Smooth muscle cell (in vitro differentiated cells): Measurements from ENCODE around the gene TCAF1. TPM values are rescaled to one million over a fixed set of nuclear protein-coding genes. Genes with fewer than 3 reads are reported as not detected.

ENCODE experiments used
- DNase-seq: peaks from one replicate; lab custom pipeline; 2025; ENCODE audit not compliant: unreplicated experiment; lab: John Stamatoyannopoulos, UW
- H2AFZ ChIP-seq: fragments of 200-600 bp; sonication (generic); 2 replicates; pipeline ENCODE4 v1.6.0; 2016; ENCODE audit warnings: antibody characterized with exemption, low read depth, mild to moderate bottlenecking
- H3F3A ChIP-seq: fragments of 200-600 bp; sonication (generic); 2 replicates; pipeline ENCODE4 v1.6.0; 2017; ENCODE audit warnings: antibody characterized with exemption, low read depth
- H3K27ac ChIP-seq: fragments of 200-600 bp; sonication (generic); 2 replicates; pipeline ENCODE4 v1.5.1; 2016; ENCODE audit warnings: low read depth, mild to moderate bottlenecking
- H3K27me3 ChIP-seq: fragments of 200-600 bp; sonication (generic); 2 replicates; pipeline ENCODE4 v1.6.1; 2016; ENCODE audit warnings: low read depth, mild to moderate bottlenecking
- H3K36me3 ChIP-seq: fragments of 200-600 bp; sonication (generic); 2 replicates; pipeline ENCODE4 v1.5.1; 2016; ENCODE audit warnings: low read depth
- H3K4me1 ChIP-seq: fragments of 200-600 bp; sonication (generic); 2 replicates; pipeline ENCODE4 v1.5.1; 2016; ENCODE audit warnings: low read depth
- H3K4me2 ChIP-seq: fragments of 200-600 bp; sonication (generic); 2 replicates; pipeline ENCODE4 v1.6.0; 2016; ENCODE audit warnings: mild to moderate bottlenecking
- H3K4me3 ChIP-seq: fragments of 200-600 bp; sonication (generic); 2 replicates; pipeline ENCODE4 v1.5.1; 2016; ENCODE audit warnings: mild to moderate bottlenecking
- H3K79me2 ChIP-seq: fragments of 200-600 bp; sonication (generic); 2 replicates; pipeline ENCODE4 v1.6.0; 2016; ENCODE audit warnings: low read depth, mild to moderate bottlenecking
- H3K9ac ChIP-seq: fragments of 200-600 bp; sonication (generic); 2 replicates; pipeline ENCODE4 v1.6.0; 2016; ENCODE audit warnings: low read depth
- H3K9me3 ChIP-seq: fragments of 200-600 bp; sonication (generic); replicated peaks from 2 replicates; pipeline ENCODE4 v1.5.1; 2016; ENCODE audit warnings: low read depth
- H4K20me1 ChIP-seq: fragments of 200-600 bp; sonication (generic); 2 replicates; pipeline ENCODE4 v1.6.0; 2016; ENCODE audit warnings: low read depth
- CTCF ChIP-seq: fragments of 200-600 bp; sonication (generic); IDR thresholded peaks from 2 replicates; pipeline ENCODE4 v1.5.1; 2017; ENCODE audit warnings: borderline replicate concordance, mild to moderate bottlenecking, antibody characterized with exemption; ENCODE audit not compliant: insufficient read depth, poor library complexity, severe bottlenecking
- WGBS: methylation state at CpG from one replicate; pipeline ENCODE4 v1.1.7; 2016; ENCODE audit warnings: low lambda C conversion rate; 5-methylcytosine and 5-hydroxymethylcytosine counted together
- polyA plus RNA-seq: library from polyadenylated mRNA; unstranded; fragments of >200 nt; fragmentation: Nextera tagmentation; extraction: Ambion mirVana; gene quantifications from 2 replicates; pipeline ENCODE4 v1.2.1, GENCODE V29; 2016
- total RNA-seq: library from RNA; depleted of rRNA; stranded (reverse); fragments of >200 nt; gene quantifications from 2 replicates; pipeline ENCODE4 v1.2.3, GENCODE V29; 2014

Gene TCAF1
- total and polyA plus RNA-seq, 2 experiments from 2014 or later: 147 to 177 TPM

GRCh38 chr7:143884241-143884968 is 17.6 kb downstream of the TCAF1 start:
- H3K27ac ChIP-seq: peak overlapping the region; percentile 85
- no peaks in the 10 kb centered on the region for H3K36me3 ChIP-seq
- peaks cover 20% of the 10 kb centered on the region for H3F3A ChIP-seq
- no peak for DNase-seq
- H2AFZ ChIP-seq: peak overlapping the region; percentile 56
- peaks cover 82% of the 10 kb centered on the region for H3K79me2 ChIP-seq
- H3K9ac ChIP-seq: peak overlapping the region; percentile 78
- peak overlapping the region; percentile 94 for H3K4me2 ChIP-seq
- no peaks in the 10 kb centered on the region for H3K27me3 ChIP-seq
- H3K4me1 ChIP-seq: peaks cover 32% of the 10 kb centered on the region
- no peaks in the 10 kb centered on the region for H3K9me3 ChIP-seq
- 21% methylated on average over 11 of the region's 11 CpGs for WGBS
- H4K20me1 ChIP-seq: peaks cover 30% of the 10 kb centered on the region
- no peak for TF ChIP-seq CTCF
- H3K4me3 ChIP-seq: peak overlapping the region; percentile 89

GRCh38 chr7:143882604-143883078 is 19.3 kb downstream of the TCAF1 start:
- DNase-seq: peak; percentile 46
- Histone ChIP-seq H3K9ac (peak overlapping the region; percentile 72), H2AFZ (peak overlapping the region; percentile 83), H3K36me3 (no peaks in the 10 kb centered on the region), H3K4me3 (peak overlapping the region; percentile 89), H3K27me3 (no peaks in the 10 kb centered on the region), H3K9me3 (no peaks in the 10 kb centered on the region), H3K4me2 (peak overlapping the region; percentile 94), H4K20me1 (peaks cover 47% of the 10 kb centered on the region), H3F3A (peaks cover 8% of the 10 kb centered on the region), H3K79me2 (peaks cover 82% of the 10 kb centered on the region), H3K4me1 (peaks cover 30% of the 10 kb centered on the region), H3K27ac (peak overlapping the region; percentile 67)
- WGBS: 2% methylated on average over 21 of the region's 28 CpGs
- no peak for TF ChIP-seq CTCF

- Histone ChIP-seq H3K79me2 (peaks cover 83% of the 10 kb centered on the region), H2AFZ (no peak overlapping the region), H3K9me3 (no peaks in the 10 kb centered on the region), H3K4me1 (peaks cover 24% of the 10 kb centered on the region), H4K20me1 (peaks cover 53% of the 10 kb centered on the region), H3K27ac (peak overlapping the region; percentile 67), H3K9ac (peak overlapping the region; percentile 72), H3K36me3 (no peaks in the 10 kb centered on the region), H3F3A (peaks cover 3% of the 10 kb centered on the region), H3K4me2 (peak overlapping the region; percentile 94), H3K4me3 (peak overlapping the region; percentile 89), H3K27me3 (no peaks in the 10 kb centered on the region)
- DNase-seq: peak; percentile 46
- WGBS: 3% methylated on average over 21 of the region's 21 CpGs
- TF ChIP-seq CTCF: no peak
These were observed 19.9 kb downstream of the TCAF1 start for GRCh38 chr7:143882020-143882603.
